ENCODE measurements around the gene KIAA1328. TPM values are rescaled to one million over a fixed set of nuclear protein-coding genes. Genes with fewer than 3 reads are reported as not detected.

The KIAA1328 gene
- total RNA-seq, 4 donors from 2014 or later, result 11.3 to 26.1 (median 15.3) TPM

DNA sequence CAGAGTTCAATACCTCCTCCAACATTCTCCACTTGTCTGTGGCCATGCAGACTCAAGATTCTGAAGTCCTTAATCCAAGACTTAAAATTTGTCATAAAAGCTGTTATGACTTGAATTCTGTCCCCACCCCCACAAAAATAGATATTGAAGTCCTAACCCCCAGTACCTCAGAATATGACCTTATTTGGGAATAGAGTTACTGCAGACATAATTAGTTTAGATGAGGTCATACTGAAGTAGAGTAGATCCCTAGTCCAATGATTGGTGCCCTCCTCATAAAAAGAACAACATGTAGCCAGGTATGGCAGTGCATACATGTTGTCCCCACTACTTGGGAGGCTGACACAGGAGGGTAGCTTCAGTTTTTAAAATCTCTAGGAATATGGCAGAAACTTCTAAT, 9.3 kb upstream of the KIAA1328 start:
- Histone ChIP-seq H3K4me1 (no peaks in the 10 kb centered on the region), H3K27ac (no peak overlapping the region), H3K9me3 (no peaks in the 10 kb centered on the region), H3K4me3 (no peak overlapping the region), H3K36me3 (peaks cover 0 to 49% of the 10 kb centered on the region in 2 donors), H3K27me3 (no peaks in the 10 kb centered on the region)
- no peak for ATAC-seq
- TF ChIP-seq POLR2A (IDR thresholded peaks at IDR 0.05), result no peak
- TF ChIP-seq, protein P1, sequence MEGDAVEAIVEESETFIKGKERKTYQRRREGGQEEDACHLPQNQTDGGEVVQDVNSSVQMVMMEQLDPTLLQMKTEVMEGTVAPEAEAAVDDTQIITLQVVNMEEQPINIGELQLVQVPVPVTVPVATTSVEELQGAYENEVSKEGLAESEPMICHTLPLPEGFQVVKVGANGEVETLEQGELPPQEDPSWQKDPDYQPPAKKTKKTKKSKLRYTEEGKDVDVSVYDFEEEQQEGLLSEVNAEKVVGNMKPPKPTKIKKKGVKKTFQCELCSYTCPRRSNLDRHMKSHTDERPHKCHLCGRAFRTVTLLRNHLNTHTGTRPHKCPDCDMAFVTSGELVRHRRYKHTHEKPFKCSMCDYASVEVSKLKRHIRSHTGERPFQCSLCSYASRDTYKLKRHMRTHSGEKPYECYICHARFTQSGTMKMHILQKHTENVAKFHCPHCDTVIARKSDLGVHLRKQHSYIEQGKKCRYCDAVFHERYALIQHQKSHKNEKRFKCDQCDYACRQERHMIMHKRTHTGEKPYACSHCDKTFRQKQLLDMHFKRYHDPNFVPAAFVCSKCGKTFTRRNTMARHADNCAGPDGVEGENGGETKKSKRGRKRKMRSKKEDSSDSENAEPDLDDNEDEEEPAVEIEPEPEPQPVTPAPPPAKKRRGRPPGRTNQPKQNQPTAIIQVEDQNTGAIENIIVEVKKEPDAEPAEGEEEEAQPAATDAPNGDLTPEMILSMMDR (IDR thresholded peaks at IDR 0.05), result no peak
- no peak for TF ChIP-seq EP300 (IDR thresholded peaks at IDR 0.05)
- no peak for TF ChIP-seq POLR2AphosphoS5 (IDR thresholded peaks at IDR 0.05)

DNA sequence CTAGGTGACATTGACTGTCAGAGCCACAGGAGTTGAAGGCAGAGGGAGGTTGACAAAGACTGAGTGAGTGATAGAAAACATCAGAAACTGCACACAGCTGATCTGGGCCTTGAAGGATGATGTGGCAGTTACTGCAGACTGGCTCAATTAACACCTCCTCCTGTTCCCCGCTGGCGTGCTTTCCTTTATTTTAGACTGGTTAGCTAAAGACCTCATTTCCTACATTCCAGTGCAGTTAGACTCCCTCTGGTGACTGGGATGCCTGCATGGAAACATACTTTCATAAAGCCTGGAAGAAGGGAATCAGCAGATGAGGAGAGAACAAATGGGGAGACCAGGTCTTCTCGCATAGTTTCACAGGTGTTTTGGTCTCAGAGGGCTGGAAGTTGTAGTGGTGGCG, 7.2 kb upstream of the KIAA1328 start:
- Histone ChIP-seq H3K9me3 (no peaks in the 10 kb centered on the region), H3K27ac (no peak overlapping the region), H3K27me3 (no peaks in the 10 kb centered on the region), H3K4me3 (no peak overlapping the region), H3K4me1 (no peaks in the 10 kb centered on the region), H3K36me3 (peaks cover 0 to 30% of the 10 kb centered on the region in 2 donors)
- ATAC-seq, result no peak
- WGBS, 2 donors (ENCODE audit: low coverage in 1 of 2), result 95 to 100% methylated on average over 1 to 3 of the region's 4 CpGs
- TF ChIP-seq, protein P1 (IDR thresholded peaks at IDR 0.05), result no peak
- TF ChIP-seq POLR2A (IDR thresholded peaks at IDR 0.05) (no peak), EP300 (IDR thresholded peaks at IDR 0.05) (no peak), POLR2AphosphoS5 (IDR thresholded peaks at IDR 0.05) (no peak)

GRCh38 chr18:36825526-36825925, 3.4 kb upstream of the KIAA1328 start:
- no peaks in the 10 kb centered on the region for H3K27me3 ChIP-seq
- H3K36me3 ChIP-seq, result peaks cover 0 to 6% of the 10 kb centered on the region in 2 donors
- H3K9me3 ChIP-seq, result no peaks in the 10 kb centered on the region
- TF ChIP-seq POLR2AphosphoS5 (IDR thresholded peaks at IDR 0.05) (no peak), POLR2A (IDR thresholded peaks at IDR 0.05) (no peak), EP300 (IDR thresholded peaks at IDR 0.05) (no peak)
- TF ChIP-seq, protein P1 (IDR thresholded peaks at IDR 0.05), result no peak
- H3K4me1 ChIP-seq, result peaks cover 0 to 23% (median 0%) of the 10 kb centered on the region in 3 donors
- ATAC-seq, result no peak
- H3K27ac ChIP-seq, result no peak overlapping the region
- H3K4me3 ChIP-seq, result no peak overlapping the region

- no peaks in the 10 kb centered on the region for H3K9me3 ChIP-seq
- no peaks in the 10 kb centered on the region for H3K27me3 ChIP-seq
- H3K36me3 ChIP-seq, result peaks cover 0 to 4% of the 10 kb centered on the region in 2 donors
- H3K4me3 ChIP-seq, result no peak overlapping the region
- TF ChIP-seq POLR2AphosphoS5 (IDR thresholded peaks at IDR 0.05), result no peak
- TF ChIP-seq, protein P1 (IDR thresholded peaks at IDR 0.05), result no peak
- TF ChIP-seq POLR2A (IDR thresholded peaks at IDR 0.05), result no peak
- TF ChIP-seq EP300 (IDR thresholded peaks at IDR 0.05), result no peak
- no peak overlapping the region for H3K27ac ChIP-seq
- 84 to 94% methylated on average over 3 of the region's 3 CpGs for WGBS, 2 donors (ENCODE audit: low coverage in 1 of 2)
- ATAC-seq, result no peak
- peaks cover 0 to 29% (median 0%) of the 10 kb centered on the region in 3 donors for H3K4me1 ChIP-seq
Observed at GRCh38 chr18:36826556-36826955, 2.4 kb upstream of the KIAA1328 start.

DNA sequence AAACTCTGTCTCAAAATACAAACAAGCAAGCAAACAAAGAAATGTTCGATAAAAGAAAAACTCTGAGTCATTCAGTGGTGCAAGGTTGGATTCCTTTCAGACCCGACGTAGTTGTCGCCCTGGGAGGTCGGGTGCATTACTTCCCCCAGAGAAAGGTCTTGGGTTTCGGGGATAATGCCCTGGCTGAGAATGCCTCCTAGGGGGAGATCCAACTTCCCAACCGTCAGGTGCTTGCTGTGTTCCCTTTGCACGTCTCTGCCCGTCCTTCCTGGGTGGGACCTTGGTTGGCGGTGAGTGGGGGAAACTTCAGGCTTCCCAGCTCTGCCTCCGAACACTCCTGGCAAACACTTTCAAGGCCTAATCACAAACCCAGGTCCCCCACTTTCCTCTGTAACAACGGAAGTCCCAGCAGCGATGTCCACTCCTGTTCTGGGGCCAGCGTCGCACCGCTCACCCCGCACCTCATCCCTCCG, 734 bp upstream of the KIAA1328 start:
- Histone ChIP-seq H3K27me3 (no peaks in the 10 kb centered on the region), H3K9me3 (no peaks in the 10 kb centered on the region), H3K36me3 (peaks cover 0 to under 1% of the 10 kb centered on the region in 2 donors), H3K4me3 (peak overlapping the region; percentile 51 to 70), H3K4me1 (peaks cover 0 to 29% (median 0%) of the 10 kb centered on the region in 3 donors), H3K27ac (peak overlapping the region; percentile 25 to 93 (median 90))
- ATAC-seq, result peak; percentile 3
- 0% methylated on average over 6 to 16 of the region's 18 CpGs for WGBS, 2 donors (ENCODE audit: low coverage in 1 of 2)
- no peak for TF ChIP-seq POLR2AphosphoS5 (IDR thresholded peaks at IDR 0.05)
- TF ChIP-seq, protein P1 (IDR thresholded peaks at IDR 0.05), result no peak
- TF ChIP-seq EP300 (IDR thresholded peaks at IDR 0.05), result no peak
